Smooth muscle cell (in vitro differentiated cells): Measurements from ENCODE around the gene PCTP. TPM values are rescaled to one million over a fixed set of nuclear protein-coding genes. Genes with fewer than 3 reads are reported as not detected.
A peak's percentile ranks its signal among the peaks of the same experiment; 100 is the strongest.

Experiments used
- DNase-seq: peaks from one replicate; lab custom pipeline; 2025; ENCODE audit not compliant: unreplicated experiment; lab: John Stamatoyannopoulos, UW
- H2AFZ ChIP-seq: fragments of 200-600 bp; sonication (generic); 2 replicates; pipeline ENCODE4 v1.6.0; 2016; ENCODE audit warnings: antibody characterized with exemption, low read depth, mild to moderate bottlenecking
- H3F3A ChIP-seq: fragments of 200-600 bp; sonication (generic); 2 replicates; pipeline ENCODE4 v1.6.0; 2017; ENCODE audit warnings: antibody characterized with exemption, low read depth
- H3K27ac ChIP-seq: fragments of 200-600 bp; sonication (generic); 2 replicates; pipeline ENCODE4 v1.5.1; 2016; ENCODE audit warnings: low read depth, mild to moderate bottlenecking
- H3K27me3 ChIP-seq: fragments of 200-600 bp; sonication (generic); 2 replicates; pipeline ENCODE4 v1.6.1; 2016; ENCODE audit warnings: low read depth, mild to moderate bottlenecking
- H3K36me3 ChIP-seq: fragments of 200-600 bp; sonication (generic); 2 replicates; pipeline ENCODE4 v1.5.1; 2016; ENCODE audit warnings: low read depth
- H3K4me1 ChIP-seq: fragments of 200-600 bp; sonication (generic); 2 replicates; pipeline ENCODE4 v1.5.1; 2016; ENCODE audit warnings: low read depth
- H3K4me2 ChIP-seq: fragments of 200-600 bp; sonication (generic); 2 replicates; pipeline ENCODE4 v1.6.0; 2016; ENCODE audit warnings: mild to moderate bottlenecking
- H3K4me3 ChIP-seq: fragments of 200-600 bp; sonication (generic); 2 replicates; pipeline ENCODE4 v1.5.1; 2016; ENCODE audit warnings: mild to moderate bottlenecking
- H3K79me2 ChIP-seq: fragments of 200-600 bp; sonication (generic); 2 replicates; pipeline ENCODE4 v1.6.0; 2016; ENCODE audit warnings: low read depth, mild to moderate bottlenecking
- H3K9ac ChIP-seq: fragments of 200-600 bp; sonication (generic); 2 replicates; pipeline ENCODE4 v1.6.0; 2016; ENCODE audit warnings: low read depth
- H3K9me3 ChIP-seq: fragments of 200-600 bp; sonication (generic); replicated peaks from 2 replicates; pipeline ENCODE4 v1.5.1; 2016; ENCODE audit warnings: low read depth
- H4K20me1 ChIP-seq: fragments of 200-600 bp; sonication (generic); 2 replicates; pipeline ENCODE4 v1.6.0; 2016; ENCODE audit warnings: low read depth
- CTCF ChIP-seq: fragments of 200-600 bp; sonication (generic); IDR thresholded peaks from 2 replicates; pipeline ENCODE4 v1.5.1; 2017; ENCODE audit warnings: borderline replicate concordance, mild to moderate bottlenecking, antibody characterized with exemption; ENCODE audit not compliant: insufficient read depth, poor library complexity, severe bottlenecking
- WGBS: methylation state at CpG from one replicate; pipeline ENCODE4 v1.1.7; 2016; ENCODE audit warnings: low lambda C conversion rate; 5-methylcytosine and 5-hydroxymethylcytosine counted together
- polyA plus RNA-seq: library from polyadenylated mRNA; unstranded; fragments of >200 nt; fragmentation: Nextera tagmentation; extraction: Ambion mirVana; gene quantifications from 2 replicates; pipeline ENCODE4 v1.2.1, GENCODE V29; 2016
- total RNA-seq: library from RNA; depleted of rRNA; stranded (reverse); fragments of >200 nt; gene quantifications from 2 replicates; pipeline ENCODE4 v1.2.3, GENCODE V29; 2014

Gene PCTP
- total RNA-seq (15.1 and 16.0 TPM in 2 replicates), polyA plus RNA-seq (14.4 and 18.7 TPM in 2 replicates)

DNA sequence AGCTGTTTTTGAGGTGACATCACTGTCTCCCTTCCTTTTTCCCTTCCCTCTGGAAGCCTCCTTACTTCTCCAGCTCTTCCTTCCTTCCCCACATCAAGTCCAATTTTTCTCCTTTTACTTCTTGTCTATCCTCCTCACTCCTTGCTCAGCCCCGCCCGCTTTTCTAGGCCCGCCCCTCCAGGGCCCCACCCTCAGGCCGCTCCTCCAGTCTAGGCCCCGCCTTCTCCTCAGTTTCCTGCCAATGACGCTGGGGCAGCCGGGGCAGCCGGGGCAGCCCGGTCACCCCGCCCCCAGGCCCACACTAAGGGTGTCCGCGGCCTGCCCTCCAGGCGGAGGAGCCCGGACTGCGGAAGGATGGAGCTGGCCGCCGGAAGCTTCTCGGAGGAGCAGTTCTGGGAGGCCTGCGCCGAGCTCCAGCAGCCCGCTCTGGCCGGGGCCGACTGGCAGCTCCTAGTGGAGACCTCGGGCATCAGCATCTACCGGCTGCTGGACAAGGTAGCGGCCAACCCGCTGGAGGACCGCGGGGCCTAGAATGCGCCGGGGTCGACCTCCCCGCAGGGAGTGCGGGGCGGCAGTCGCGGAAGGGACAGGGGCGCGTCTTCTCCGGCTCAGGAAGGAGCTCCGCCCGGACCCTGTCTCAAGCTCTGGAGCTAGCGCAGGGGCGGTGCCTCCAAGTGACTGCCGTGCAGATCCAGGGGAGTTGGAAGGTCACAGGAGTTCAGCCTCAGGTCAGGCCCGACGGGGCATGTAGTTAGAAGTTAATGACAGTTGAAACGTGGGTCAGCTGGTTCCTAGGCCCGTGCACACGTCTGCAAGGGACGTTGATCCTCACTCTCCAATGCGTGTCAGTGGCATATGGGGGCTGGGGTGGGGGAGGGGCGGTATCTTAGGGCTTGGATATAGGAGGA is at the start of gene PCTP:
Gene PCTP (plus strand): TSS at position 302 of the 908 bp plus-strand sequence. CDS start 53 bp downstream, at position 355.
- Histone ChIP-seq H4K20me1 (peaks cover 15% of the 10 kb centered on the region), H3K4me3 (peak within 1 kb of the TSS; percentile 88), H3F3A (peaks cover 3% of the 10 kb centered on the region), H3K79me2 (peaks cover 44% of the 10 kb centered on the region), H3K4me2 (peak within 1 kb of the TSS; percentile 92), H2AFZ (peak within 1 kb of the TSS; percentile 97), H3K36me3 (no peaks in the 10 kb centered on the region), H3K9ac (peak within 1 kb of the TSS; percentile 40), H3K27me3 (no peaks in the 10 kb centered on the region), H3K27ac (peak within 1 kb of the TSS; percentile 39), H3K4me1 (peaks cover 11% of the 10 kb centered on the region), H3K9me3 (no peaks in the 10 kb centered on the region)
- under 1% methylated on average over 51 of the region's 53 CpGs for WGBS
- peak; percentile 34 for TF ChIP-seq CTCF
- DNase-seq, result peak; percentile 78

DNA sequence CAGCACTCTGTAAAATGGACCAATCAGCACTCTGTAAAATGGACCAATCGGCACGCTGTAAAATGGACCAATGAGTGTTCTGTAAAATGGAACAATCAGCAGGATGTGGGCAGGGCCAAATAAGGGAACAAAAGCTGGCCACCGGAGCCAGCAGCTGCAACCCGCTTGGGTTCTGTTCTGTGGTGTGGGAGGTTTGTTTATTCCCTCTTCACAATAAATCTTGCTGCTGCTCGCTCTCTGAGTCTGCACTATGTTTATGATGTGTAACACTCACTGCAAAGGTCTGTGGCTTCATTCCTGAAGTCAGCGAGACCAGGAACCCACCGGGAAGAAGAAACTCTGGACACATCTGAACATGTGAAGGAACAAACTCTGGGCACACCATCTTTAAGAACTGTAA is 48.7 kb upstream of the PCTP start:
- no peak for DNase-seq

GRCh38 chr17:55704401-55704800 is 46.5 kb upstream of the PCTP start:
- H3K9me3 ChIP-seq, result no peaks in the 10 kb centered on the region
- TF ChIP-seq CTCF, result no peak
- H3K9ac ChIP-seq, result no peak overlapping the region
- no peaks in the 10 kb centered on the region for H3F3A ChIP-seq
- no peak overlapping the region for H3K4me3 ChIP-seq
- no peak overlapping the region for H3K4me2 ChIP-seq
- no peak for DNase-seq
- peaks cover 11% of the 10 kb centered on the region for H3K4me1 ChIP-seq
- H4K20me1 ChIP-seq, result no peaks in the 10 kb centered on the region
- no peak overlapping the region for H2AFZ ChIP-seq
- no peak overlapping the region for H3K27ac ChIP-seq
- H3K79me2 ChIP-seq, result no peaks in the 10 kb centered on the region
- 93% methylated on average over 1 of the region's 1 CpG for WGBS
- no peaks in the 10 kb centered on the region for H3K36me3 ChIP-seq
- no peaks in the 10 kb centered on the region for H3K27me3 ChIP-seq

More for the DNA sequence above, 48.7 kb upstream of the PCTP start:
- no peaks in the 10 kb centered on the region for H3F3A ChIP-seq
- H3K79me2 ChIP-seq, result no peaks in the 10 kb centered on the region
- H3K4me1 ChIP-seq, result peaks cover 6% of the 10 kb centered on the region
- H4K20me1 ChIP-seq, result no peaks in the 10 kb centered on the region
- H3K4me3 ChIP-seq, result no peak overlapping the region
- H3K27me3 ChIP-seq, result no peaks in the 10 kb centered on the region
- no peak overlapping the region for H3K9ac ChIP-seq
- H3K9me3 ChIP-seq, result no peaks in the 10 kb centered on the region
- no peak for TF ChIP-seq CTCF
- whole genome bisulfite sequencing, result 50% methylated on average over 7 of the region's 7 CpGs
- no peak overlapping the region for H2AFZ ChIP-seq
- H3K27ac ChIP-seq, result no peak overlapping the region
- H3K4me2 ChIP-seq, result no peak overlapping the region
- no peaks in the 10 kb centered on the region for H3K36me3 ChIP-seq
